ENCODE measurements around the gene SLC1A2. TPM values are rescaled to one million over a fixed set of nuclear protein-coding genes. Genes with fewer than 3 reads are reported as not detected.

The SLC1A2 gene
- total RNA-seq, 2 experiments from 2014 or later = not detected

- no TSS peak for BruUV-seq (replicated peaks)
- TF ChIP-seq, protein P1, sequence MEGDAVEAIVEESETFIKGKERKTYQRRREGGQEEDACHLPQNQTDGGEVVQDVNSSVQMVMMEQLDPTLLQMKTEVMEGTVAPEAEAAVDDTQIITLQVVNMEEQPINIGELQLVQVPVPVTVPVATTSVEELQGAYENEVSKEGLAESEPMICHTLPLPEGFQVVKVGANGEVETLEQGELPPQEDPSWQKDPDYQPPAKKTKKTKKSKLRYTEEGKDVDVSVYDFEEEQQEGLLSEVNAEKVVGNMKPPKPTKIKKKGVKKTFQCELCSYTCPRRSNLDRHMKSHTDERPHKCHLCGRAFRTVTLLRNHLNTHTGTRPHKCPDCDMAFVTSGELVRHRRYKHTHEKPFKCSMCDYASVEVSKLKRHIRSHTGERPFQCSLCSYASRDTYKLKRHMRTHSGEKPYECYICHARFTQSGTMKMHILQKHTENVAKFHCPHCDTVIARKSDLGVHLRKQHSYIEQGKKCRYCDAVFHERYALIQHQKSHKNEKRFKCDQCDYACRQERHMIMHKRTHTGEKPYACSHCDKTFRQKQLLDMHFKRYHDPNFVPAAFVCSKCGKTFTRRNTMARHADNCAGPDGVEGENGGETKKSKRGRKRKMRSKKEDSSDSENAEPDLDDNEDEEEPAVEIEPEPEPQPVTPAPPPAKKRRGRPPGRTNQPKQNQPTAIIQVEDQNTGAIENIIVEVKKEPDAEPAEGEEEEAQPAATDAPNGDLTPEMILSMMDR (conservative IDR thresholded peaks at IDR 0.05; ENCODE audit: low read length) = no peak
- no peak for TF ChIP-seq EZH2phosphoT487 (IDR thresholded peaks at IDR 0.05; ENCODE audit: borderline replicate concordance, low read depth, low read length)
- intact Hi-C loops (cut with micrococcal nuclease; ENCODE audit: unreplicated experiment) = no loop called here
- CTCF ChIA-PET (ENCODE audit: unreplicated experiment) = no interaction called here
- Histone ChIP-seq H3K36me3 (ENCODE audit: insufficient read depth, low read length) (no peaks in the 10 kb centered on the region), H4K20me1 (ENCODE audit: insufficient read depth, low read length) (no peaks in the 10 kb centered on the region), H3K4me2 (ENCODE audit: low read length) (no peak overlapping the region), H3K9me3 (ENCODE audit: low read length) (no peaks in the 10 kb centered on the region), H3K4me1 (ENCODE audit: insufficient read depth, low read length, poor library complexity, severe bottlenecking) (no peaks in the 10 kb centered on the region), H2AFZ (ENCODE audit: low read length) (no peak overlapping the region), H3K79me2 (ENCODE audit: insufficient read depth, low read depth, low read length) (no peaks in the 10 kb centered on the region), H3K4me3 (ENCODE audit: low read depth, low read length, poor library complexity, severe bottlenecking) (no peak overlapping the region), H3K27ac (ENCODE audit: low read depth, low read length, poor library complexity, severe bottlenecking) (no peak overlapping the region), H3K9me2 (ENCODE audit: insufficient read depth, low read length) (no peaks in the 10 kb centered on the region)
- DNase-seq (ENCODE audit: low spot score) = no peak
- POLR2A ChIA-PET = no interaction called here
Measured at GRCh38 chr11:35420371-35420770, 1.0 kb upstream of the SLC1A2 start.

DNA sequence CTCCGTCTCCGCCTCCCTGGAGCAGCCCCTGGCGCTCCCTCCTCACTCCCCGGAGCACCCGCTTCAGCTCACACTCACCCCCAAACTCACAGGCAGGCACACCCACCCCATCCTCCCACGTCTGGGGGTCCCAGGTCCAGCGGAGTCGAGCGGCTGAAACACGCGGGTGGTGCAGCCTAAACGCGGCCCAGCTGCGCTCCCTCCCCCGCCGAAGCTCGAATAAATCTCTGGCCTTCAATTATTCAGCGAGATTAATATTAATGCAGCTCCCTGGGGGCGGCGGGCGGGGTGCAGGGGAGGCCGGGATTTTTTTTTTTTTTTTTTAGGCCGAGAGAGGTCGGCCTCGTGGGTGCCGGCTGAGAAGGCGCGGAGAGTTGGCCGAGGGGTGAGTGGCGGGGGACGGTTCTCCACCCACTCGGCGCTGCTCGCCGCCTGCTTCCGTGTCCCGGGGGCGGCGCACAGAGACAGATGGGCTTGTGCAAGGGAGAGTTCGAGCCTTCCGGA lies 524 bp upstream of the SLC1A2 start:
- Histone ChIP-seq H3K79me2 (ENCODE audit: insufficient read depth, low read depth, low read length) (no peaks in the 10 kb centered on the region), H3K4me2 (ENCODE audit: low read length) (no peak overlapping the region), H4K20me1 (ENCODE audit: insufficient read depth, low read length) (no peaks in the 10 kb centered on the region), H3K4me3 (ENCODE audit: low read depth, low read length, poor library complexity, severe bottlenecking) (no peak overlapping the region), H3K9me2 (ENCODE audit: insufficient read depth, low read length) (no peaks in the 10 kb centered on the region), H2AFZ (ENCODE audit: low read length) (no peak overlapping the region), H3K9me3 (ENCODE audit: low read length) (no peaks in the 10 kb centered on the region), H3K27ac (ENCODE audit: low read depth, low read length, poor library complexity, severe bottlenecking) (no peak overlapping the region), H3K36me3 (ENCODE audit: insufficient read depth, low read length) (no peaks in the 10 kb centered on the region), H3K4me1 (ENCODE audit: insufficient read depth, low read length, poor library complexity, severe bottlenecking) (no peaks in the 10 kb centered on the region)
- ChIA-PET CTCF (ENCODE audit: unreplicated experiment) (no interaction called here), POLR2A (interaction anchor here (0.7 kb wide), 1 partner anchor 57 kb away, joined by 6 read pairs; no protein-coding TSS in a partner anchor)
- intact Hi-C loops (cut with micrococcal nuclease; ENCODE audit: unreplicated experiment) = no loop called here
- TF ChIP-seq, protein P1 (conservative IDR thresholded peaks at IDR 0.05; ENCODE audit: low read length) = no peak
- no peak for TF ChIP-seq EZH2phosphoT487 (IDR thresholded peaks at IDR 0.05; ENCODE audit: borderline replicate concordance, low read depth, low read length)
- DNase-seq (ENCODE audit: low spot score) = no peak
- BruUV-seq (replicated peaks) = no TSS peak

DNA sequence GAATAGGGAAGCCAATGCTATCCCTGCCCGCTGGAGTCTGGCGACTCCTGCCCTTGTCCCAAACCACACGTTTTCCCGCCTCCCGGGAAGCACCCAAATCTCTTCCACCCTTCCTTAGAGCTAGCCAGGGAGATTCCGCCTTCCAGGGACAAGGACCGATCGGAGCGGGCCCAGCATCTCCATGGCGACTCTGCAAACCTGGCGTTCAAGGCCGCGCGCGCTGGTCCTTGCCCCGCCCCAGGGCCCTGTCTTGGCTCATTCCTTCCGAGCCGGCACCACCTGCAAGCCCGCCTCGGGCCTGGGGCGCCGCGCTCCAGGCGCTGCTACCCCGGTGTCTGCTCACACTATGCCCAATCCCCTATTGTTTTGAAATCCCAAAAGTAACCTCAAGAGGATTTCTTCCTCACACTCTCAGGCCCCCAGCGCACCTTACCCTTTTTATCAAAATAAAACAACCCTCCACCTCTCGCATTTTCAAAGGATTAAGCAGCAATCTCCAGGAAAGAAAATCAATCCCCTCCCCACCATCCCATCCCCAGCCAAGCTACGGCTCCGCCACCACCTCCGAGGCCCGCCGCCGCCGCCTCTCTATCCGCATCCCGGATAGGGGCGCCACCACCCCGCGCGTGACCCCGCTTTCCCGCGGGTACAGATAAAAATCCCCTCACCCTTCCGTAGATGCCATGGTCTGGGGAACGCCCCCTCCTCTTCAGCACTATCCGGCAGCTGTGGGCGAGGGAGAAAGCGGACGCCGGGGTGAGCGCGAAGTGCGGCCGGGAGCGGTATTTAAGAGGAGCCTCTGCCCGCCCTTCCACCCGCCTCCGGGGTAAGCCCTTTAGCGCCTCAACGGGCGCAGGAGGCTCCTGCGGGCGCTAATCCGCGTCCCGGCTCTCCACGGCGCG lies 825 bp downstream of the SLC1A2 start:
- Histone ChIP-seq H4K20me1 (ENCODE audit: insufficient read depth, low read length) (no peaks in the 10 kb centered on the region), H3K4me1 (ENCODE audit: insufficient read depth, low read length, poor library complexity, severe bottlenecking) (no peaks in the 10 kb centered on the region), H2AFZ (ENCODE audit: low read length) (no peak overlapping the region), H3K27ac (ENCODE audit: low read depth, low read length, poor library complexity, severe bottlenecking) (no peak overlapping the region), H3K4me2 (ENCODE audit: low read length) (no peak overlapping the region), H3K36me3 (ENCODE audit: insufficient read depth, low read length) (no peaks in the 10 kb centered on the region), H3K4me3 (ENCODE audit: low read depth, low read length, poor library complexity, severe bottlenecking) (no peak overlapping the region), H3K9me2 (ENCODE audit: insufficient read depth, low read length) (no peaks in the 10 kb centered on the region), H3K79me2 (ENCODE audit: insufficient read depth, low read depth, low read length) (no peaks in the 10 kb centered on the region), H3K9me3 (ENCODE audit: low read length) (no peaks in the 10 kb centered on the region)
- DNase-seq (ENCODE audit: low spot score) = no peak
- ChIA-PET CTCF (ENCODE audit: unreplicated experiment) (no interaction called here), POLR2A (no interaction called here)
- BruUV-seq (replicated peaks) = no TSS peak
- no peak for TF ChIP-seq EZH2phosphoT487 (IDR thresholded peaks at IDR 0.05; ENCODE audit: borderline replicate concordance, low read depth, low read length)
- TF ChIP-seq, protein P1 (conservative IDR thresholded peaks at IDR 0.05; ENCODE audit: low read length) = no peak
- intact Hi-C loops (cut with micrococcal nuclease; ENCODE audit: unreplicated experiment) = no loop called here
